HG03066 (cell line): ENCODE results near the gene VSIG8.
"Not testable (repeated sequence)": the region's sequence is repeated elsewhere in the genome, so short reads cannot be mapped to it uniquely, and the experiment has no call there.

Source experiments
- ATAC-seq: cut with Tn5 transposase; IDR thresholded peaks from one replicate; pipeline ENCODE4 v1.9.1; 2021; ENCODE audit warnings: low read depth; ENCODE audit not compliant: unreplicated experiment

Gene VSIG8

GRCh38 chr1:159862557-159862956 lies at the start of gene VSIG8:
Gene VSIG8, minus strand, starts transcription at chr1:159862657. Its CDS starts 136 bp downstream, at chr1:159862521.
- ATAC-seq: no peak

- ATAC-seq: no peak
These were observed 49.0 kb upstream of the VSIG8 start for GRCh38 chr1:159911326-159912070.

GRCh38 chr1:159908031-159908940 lies 45.8 kb upstream of the VSIG8 start:
- no peak for ATAC-seq

GRCh38 chr1:159906960-159907359 lies 44.5 kb upstream of the VSIG8 start:
- no peak for ATAC-seq

GRCh38 chr1:159904036-159904435 lies 41.6 kb upstream of the VSIG8 start:
- not testable (repeated sequence) for ATAC-seq

GRCh38 chr1:159902541-159902940 lies 40.1 kb upstream of the VSIG8 start:
- ATAC-seq: no peak

GRCh38 chr1:159900755-159901360 lies 38.4 kb upstream of the VSIG8 start:
- ATAC-seq: no peak

GRCh38 chr1:159900086-159900680 lies 37.7 kb upstream of the VSIG8 start, which contains the start of gene CFAP45:
Gene CFAP45, minus strand, starts transcription at chr1:159900165. Its CDS starts 67 bp downstream, at chr1:159900098.
- no peak for ATAC-seq

GRCh38 chr1:159899634-159900033 lies 37.2 kb upstream of the VSIG8 start:
- ATAC-seq: not testable (repeated sequence)

GRCh38 chr1:159898527-159898926 lies 36.1 kb upstream of the VSIG8 start:
- ATAC-seq: no peak

GRCh38 chr1:159897962-159898361 lies 35.5 kb upstream of the VSIG8 start:
- no peak for ATAC-seq

- ATAC-seq: no peak
These were observed 34.1 kb upstream of the VSIG8 start for GRCh38 chr1:159896546-159896930.

- ATAC-seq: no peak
These were observed 33.5 kb upstream of the VSIG8 start for GRCh38 chr1:159895836-159896545.

GRCh38 chr1:159895286-159895685 lies 32.8 kb upstream of the VSIG8 start:
- no peak for ATAC-seq

- ATAC-seq: no peak
These were observed 30.5 kb upstream of the VSIG8 start for GRCh38 chr1:159892944-159893343.

- peak; percentile 65 for ATAC-seq
These were observed 29.1 kb upstream of the VSIG8 start for GRCh38 chr1:159891275-159892157.

GRCh38 chr1:159890390-159890789 lies 27.9 kb upstream of the VSIG8 start:
- no peak for ATAC-seq

- ATAC-seq: peak; percentile 85
These were observed 27.4 kb upstream of the VSIG8 start for GRCh38 chr1:159889821-159890252.

GRCh38 chr1:159889202-159889601 lies 26.7 kb upstream of the VSIG8 start:
- no peak for ATAC-seq
